ENCODE results near the gene PAQR5.
"Not testable (repeated sequence)": the region's sequence is repeated elsewhere in the genome, so short reads cannot be mapped to it uniquely, and the experiment has no call there.

The PAQR5 gene

GRCh38 chr15:69339214-69339543 lies 40.5 kb downstream of the PAQR5 start:
- not testable (repeated sequence) for H3K27me3 ChIP-seq (ENCODE audit: control insufficient read depth in 1 of 2, insufficient read depth in 1 of 2, low read length in 2 of 2); H2AK5ac ChIP-seq (ENCODE audit: low read length, severe bottlenecking); H2AFZ ChIP-seq (ENCODE audit: low read depth, low read length); H3K18ac ChIP-seq (ENCODE audit: low read depth in 1 of 2, low read length in 2 of 2); H3K14ac ChIP-seq (ENCODE audit: low read length in 2 of 2); H2BK12ac ChIP-seq (ENCODE audit: low read length in 2 of 2); H3K23ac ChIP-seq (ENCODE audit: low read length in 2 of 2); H3K9ac ChIP-seq (ENCODE audit: low read length); H3K79me1 ChIP-seq (replicated peaks; ENCODE audit: low read length, poor library complexity, severe bottlenecking); H3K4me3 ChIP-seq (ENCODE audit: insufficient read depth in 1 of 2, low read depth in 1 of 2, low read length in 2 of 2); H3K36me3 ChIP-seq (ENCODE audit: control insufficient read depth in 1 of 2, insufficient read depth in 2 of 2, low read depth in 1 of 2, low read length in 2 of 2); DNase-seq; H4K91ac ChIP-seq (ENCODE audit: low read length); H2BK15ac ChIP-seq (ENCODE audit: low read depth, poor library complexity, severe bottlenecking); H3K4me2 ChIP-seq (ENCODE audit: low read length, poor library complexity, severe bottlenecking); H2BK5ac ChIP-seq (ENCODE audit: low read depth, low read length, poor library complexity, severe bottlenecking); H3K9me3 ChIP-seq (ENCODE audit: control insufficient read depth, low read length); H3K4me1 ChIP-seq (ENCODE audit: control insufficient read depth, insufficient read depth, low read depth, low read length); H2BK120ac ChIP-seq (ENCODE audit: low read depth, low read length); H3K4ac ChIP-seq (ENCODE audit: low read depth in 1 of 2, low read length in 2 of 2); H4K8ac ChIP-seq (ENCODE audit: low read length); H3K27ac ChIP-seq (ENCODE audit: low read length, poor library complexity, severe bottlenecking)
- 93% methylated on average over 6 of the region's 6 CpGs for WGBS

- Histone ChIP-seq H4K8ac (ENCODE audit: low read length) (no peak overlapping the region), H3K4ac (ENCODE audit: low read depth in 1 of 2, low read length in 2 of 2) (no peak overlapping the region), H2BK12ac (ENCODE audit: low read length in 2 of 2) (no peak overlapping the region), H3K18ac (ENCODE audit: low read depth in 1 of 2, low read length in 2 of 2) (peak overlapping the region in 1 of 2 experiments; percentile 16), H3K27me3 (ENCODE audit: control insufficient read depth in 1 of 2, insufficient read depth in 1 of 2, low read length in 2 of 2) (no peaks in the 10 kb centered on the region), H3K14ac (ENCODE audit: low read length in 2 of 2) (no peak overlapping the region), H3K4me2 (ENCODE audit: low read length, poor library complexity, severe bottlenecking) (no peak overlapping the region), H2AFZ (ENCODE audit: low read depth, low read length) (no peak overlapping the region), H2BK15ac (ENCODE audit: low read depth, poor library complexity, severe bottlenecking) (no peak overlapping the region), H3K23ac (ENCODE audit: low read length in 2 of 2) (no peak overlapping the region), H3K27ac (ENCODE audit: low read length, poor library complexity, severe bottlenecking) (no peak overlapping the region), H2BK5ac (ENCODE audit: low read depth, low read length, poor library complexity, severe bottlenecking) (no peak overlapping the region), H2BK120ac (ENCODE audit: low read depth, low read length) (no peak overlapping the region), H3K4me3 (ENCODE audit: insufficient read depth in 1 of 2, low read depth in 1 of 2, low read length in 2 of 2) (no peak overlapping the region), H3K79me1 (replicated peaks; ENCODE audit: low read length, poor library complexity, severe bottlenecking) (no peaks in the 10 kb centered on the region), H4K91ac (ENCODE audit: low read length) (no peak overlapping the region), H3K9ac (ENCODE audit: low read length) (no peak overlapping the region), H3K4me1 (ENCODE audit: control insufficient read depth, insufficient read depth, low read depth, low read length) (no peaks in the 10 kb centered on the region), H2AK5ac (ENCODE audit: low read length, severe bottlenecking) (no peak overlapping the region), H3K36me3 (ENCODE audit: control insufficient read depth in 1 of 2, insufficient read depth in 2 of 2, low read depth in 1 of 2, low read length in 2 of 2) (peaks cover 0 to 5% of the 10 kb centered on the region in 2 experiments), H3K9me3 (ENCODE audit: control insufficient read depth, low read length) (no peaks in the 10 kb centered on the region)
- no peak for DNase-seq
- WGBS: 81% methylated on average over 5 of the region's 7 CpGs
These were observed 41.7 kb downstream of the PAQR5 start for GRCh38 chr15:69340243-69340900.

GRCh38 chr15:69341356-69341755 lies 42.6 kb downstream of the PAQR5 start:
- Histone ChIP-seq H2BK12ac (ENCODE audit: low read length in 2 of 2) (no peak overlapping the region), H2BK15ac (ENCODE audit: low read depth, poor library complexity, severe bottlenecking) (no peak overlapping the region), H3K4me2 (ENCODE audit: low read length, poor library complexity, severe bottlenecking) (no peak overlapping the region), H3K9ac (ENCODE audit: low read length) (no peak overlapping the region), H3K4ac (ENCODE audit: low read depth in 1 of 2, low read length in 2 of 2) (no peak overlapping the region), H3K36me3 (ENCODE audit: control insufficient read depth in 1 of 2, insufficient read depth in 2 of 2, low read depth in 1 of 2, low read length in 2 of 2) (peaks cover 0 to 5% of the 10 kb centered on the region in 2 experiments), H4K8ac (ENCODE audit: low read length) (no peak overlapping the region), H3K9me3 (ENCODE audit: control insufficient read depth, low read length) (no peaks in the 10 kb centered on the region), H3K79me1 (replicated peaks; ENCODE audit: low read length, poor library complexity, severe bottlenecking) (no peaks in the 10 kb centered on the region), H2BK120ac (ENCODE audit: low read depth, low read length) (no peak overlapping the region), H3K27ac (ENCODE audit: low read length, poor library complexity, severe bottlenecking) (no peak overlapping the region), H3K4me1 (ENCODE audit: control insufficient read depth, insufficient read depth, low read depth, low read length) (peaks cover 2% of the 10 kb centered on the region), H3K27me3 (ENCODE audit: control insufficient read depth in 1 of 2, insufficient read depth in 1 of 2, low read length in 2 of 2) (no peaks in the 10 kb centered on the region), H2BK5ac (ENCODE audit: low read depth, low read length, poor library complexity, severe bottlenecking) (no peak overlapping the region), H3K4me3 (ENCODE audit: insufficient read depth in 1 of 2, low read depth in 1 of 2, low read length in 2 of 2) (no peak overlapping the region), H3K23ac (ENCODE audit: low read length in 2 of 2) (no peak overlapping the region), H3K14ac (ENCODE audit: low read length in 2 of 2) (no peak overlapping the region), H2AFZ (ENCODE audit: low read depth, low read length) (no peak overlapping the region), H2AK5ac (ENCODE audit: low read length, severe bottlenecking) (no peak overlapping the region), H4K91ac (ENCODE audit: low read length) (no peak overlapping the region), H3K18ac (ENCODE audit: low read depth in 1 of 2, low read length in 2 of 2) (no peak overlapping the region)
- no peak for DNase-seq
- 95% methylated on average over 3 of the region's 3 CpGs for WGBS

- Histone ChIP-seq H3K18ac (ENCODE audit: low read depth in 1 of 2, low read length in 2 of 2) (no peak overlapping the region), H2BK12ac (ENCODE audit: low read length in 2 of 2) (no peak overlapping the region), H3K4me1 (ENCODE audit: control insufficient read depth, insufficient read depth, low read depth, low read length) (peaks cover 2% of the 10 kb centered on the region), H2AK5ac (ENCODE audit: low read length, severe bottlenecking) (no peak overlapping the region), H3K36me3 (ENCODE audit: control insufficient read depth in 1 of 2, insufficient read depth in 2 of 2, low read depth in 1 of 2, low read length in 2 of 2) (peaks cover 0 to 5% of the 10 kb centered on the region in 2 experiments), H3K4me3 (ENCODE audit: insufficient read depth in 1 of 2, low read depth in 1 of 2, low read length in 2 of 2) (no peak overlapping the region), H4K8ac (ENCODE audit: low read length) (peak overlapping the region; percentile 49), H3K27ac (ENCODE audit: low read length, poor library complexity, severe bottlenecking) (no peak overlapping the region), H2BK5ac (ENCODE audit: low read depth, low read length, poor library complexity, severe bottlenecking) (no peak overlapping the region), H3K79me1 (replicated peaks; ENCODE audit: low read length, poor library complexity, severe bottlenecking) (no peaks in the 10 kb centered on the region), H3K14ac (ENCODE audit: low read length in 2 of 2) (no peak overlapping the region), H3K23ac (ENCODE audit: low read length in 2 of 2) (no peak overlapping the region), H3K4ac (ENCODE audit: low read depth in 1 of 2, low read length in 2 of 2) (no peak overlapping the region), H3K9ac (ENCODE audit: low read length) (no peak overlapping the region), H3K27me3 (ENCODE audit: control insufficient read depth in 1 of 2, insufficient read depth in 1 of 2, low read length in 2 of 2) (no peaks in the 10 kb centered on the region), H3K4me2 (ENCODE audit: low read length, poor library complexity, severe bottlenecking) (no peak overlapping the region), H2BK120ac (ENCODE audit: low read depth, low read length) (no peak overlapping the region), H3K9me3 (ENCODE audit: control insufficient read depth, low read length) (no peaks in the 10 kb centered on the region), H2BK15ac (ENCODE audit: low read depth, poor library complexity, severe bottlenecking) (no peak overlapping the region), H2AFZ (ENCODE audit: low read depth, low read length) (no peak overlapping the region), H4K91ac (ENCODE audit: low read length) (no peak overlapping the region)
- no peak for DNase-seq
- WGBS: 44% methylated on average over 3 of the region's 3 CpGs
These were observed 43.9 kb downstream of the PAQR5 start for GRCh38 chr15:69342460-69343076.
